Measurements from ENCODE around the gene ZNF687. TPM values are rescaled to one million over a fixed set of nuclear protein-coding genes. Genes with fewer than 3 reads are reported as not detected.
A peak's percentile ranks its signal among the peaks of the same experiment; 100 is the strongest.

Gene ZNF687
- total RNA-seq, 1 donor from 2014 or later: 12.8 TPM

DNA sequence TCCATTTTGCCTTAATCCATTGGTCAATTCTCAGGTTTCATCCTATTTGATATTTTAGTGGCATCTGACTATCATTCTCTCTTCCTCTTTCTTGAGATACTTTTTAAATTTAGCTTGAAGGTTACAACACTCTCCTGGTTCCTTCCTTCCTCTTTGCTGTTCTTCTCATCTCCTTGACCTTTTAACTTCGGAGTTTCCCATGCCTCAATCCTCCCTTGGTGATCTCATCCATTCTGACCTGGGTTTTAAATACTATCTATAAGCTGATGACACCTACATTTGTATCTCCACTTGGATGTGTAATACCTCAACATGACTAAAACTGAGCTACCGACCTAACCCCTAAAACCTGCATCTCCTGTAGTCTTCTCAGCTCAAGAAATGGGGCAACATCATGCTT is 4.8 kb upstream of the ZNF687 start:
- no peak for DNase-seq (ENCODE audit: low spot score)
- intact Hi-C loops (cut with DNase I): no loop called here

DNA sequence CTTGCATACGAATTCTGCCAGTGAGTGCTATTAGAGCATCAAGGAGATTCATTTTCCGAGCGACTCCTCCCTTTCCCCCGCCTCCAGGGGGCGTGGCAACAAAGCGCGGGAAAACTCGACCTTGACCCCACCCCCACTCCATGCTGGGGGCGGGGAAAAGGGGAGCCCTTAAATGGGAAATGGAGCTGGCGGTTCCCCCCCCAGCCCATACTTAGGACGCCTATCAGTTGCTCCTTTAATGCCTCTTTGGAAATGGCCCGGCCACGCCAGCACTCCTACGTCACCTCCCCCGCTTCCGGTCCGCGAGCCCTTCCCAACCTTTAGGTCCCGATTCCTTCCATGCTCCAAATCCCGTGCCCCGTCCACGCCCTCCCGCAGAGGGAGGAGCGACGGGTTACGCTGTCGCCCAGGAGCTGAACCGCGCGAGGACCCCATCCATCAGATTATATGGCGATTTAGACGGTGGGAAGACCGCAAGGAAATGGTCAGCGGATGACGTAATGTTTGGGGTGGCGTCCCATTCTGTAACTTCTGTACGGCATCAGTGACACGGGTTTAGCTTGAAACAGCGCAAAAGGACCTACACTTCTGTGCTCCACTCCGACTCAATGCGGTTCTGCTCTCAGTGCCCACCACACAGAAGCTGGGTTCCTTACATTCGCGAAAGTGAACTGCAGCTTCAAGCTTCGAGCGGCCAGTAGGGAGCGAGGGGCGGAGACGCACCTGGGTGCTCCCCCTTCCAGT is 702 bp upstream of the ZNF687 start:
- peak; percentile 97 for DNase-seq (ENCODE audit: low spot score)
- intact Hi-C loops (cut with DNase I): loop anchor here (1.0 to 2.0 kb wide), 2 partner anchors 46 to 117 kb away; partner anchors contain the start of genes PI4KB and PSMB4

- intact Hi-C loops (cut with DNase I): loop anchor here (2.0 kb wide), 1 partner anchor 28 kb away; the partner anchor contains the start of gene PSMD4
- no peak for DNase-seq (ENCODE audit: low spot score)
Observed at GRCh38 chr1:151282883-151283725, 1.0 kb downstream of the ZNF687 start.

DNA sequence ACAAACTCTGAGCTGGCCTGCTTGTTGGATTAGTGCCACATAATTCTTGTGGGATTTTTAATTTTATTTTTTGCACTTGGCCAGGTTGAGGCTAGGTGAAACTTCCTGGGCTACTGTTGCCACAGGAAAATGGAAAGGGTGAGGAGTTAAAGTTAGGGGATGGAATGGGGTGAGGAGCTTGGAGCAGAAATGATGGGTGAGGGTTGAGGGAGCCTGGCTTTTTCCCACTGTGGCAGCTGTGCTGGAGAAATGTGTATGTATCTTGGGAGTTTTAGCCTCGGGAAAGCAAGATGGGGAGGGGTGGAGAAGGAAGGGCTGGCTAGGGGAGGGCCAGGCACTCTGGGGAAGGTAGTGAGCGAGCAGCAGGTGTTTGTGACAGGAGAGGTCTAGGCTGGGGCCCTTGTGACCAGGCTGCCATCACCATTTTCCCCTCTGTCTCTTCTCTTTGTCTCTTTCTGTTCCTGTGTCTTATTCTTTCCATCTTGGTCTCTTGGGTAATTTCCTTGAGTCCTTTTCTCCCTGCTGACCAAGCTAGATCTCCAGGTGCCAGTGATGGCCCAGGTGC is 2.0 kb downstream of the ZNF687 start:
- intact Hi-C loops (cut with DNase I): no loop called here

GRCh38 chr1:151286619-151287340 is 4.7 kb downstream of the ZNF687 start:
- DNase-seq (ENCODE audit: low spot score): no peak
- intact Hi-C loops (cut with DNase I): no loop called here

More for the DNA sequence above, 2.0 kb downstream of the ZNF687 start:
- no peak for DNase-seq (ENCODE audit: low spot score)

- DNase-seq (ENCODE audit: low spot score): no peak
Observed at GRCh38 chr1:151287341-151287699, 5.2 kb downstream of the ZNF687 start.

DNA sequence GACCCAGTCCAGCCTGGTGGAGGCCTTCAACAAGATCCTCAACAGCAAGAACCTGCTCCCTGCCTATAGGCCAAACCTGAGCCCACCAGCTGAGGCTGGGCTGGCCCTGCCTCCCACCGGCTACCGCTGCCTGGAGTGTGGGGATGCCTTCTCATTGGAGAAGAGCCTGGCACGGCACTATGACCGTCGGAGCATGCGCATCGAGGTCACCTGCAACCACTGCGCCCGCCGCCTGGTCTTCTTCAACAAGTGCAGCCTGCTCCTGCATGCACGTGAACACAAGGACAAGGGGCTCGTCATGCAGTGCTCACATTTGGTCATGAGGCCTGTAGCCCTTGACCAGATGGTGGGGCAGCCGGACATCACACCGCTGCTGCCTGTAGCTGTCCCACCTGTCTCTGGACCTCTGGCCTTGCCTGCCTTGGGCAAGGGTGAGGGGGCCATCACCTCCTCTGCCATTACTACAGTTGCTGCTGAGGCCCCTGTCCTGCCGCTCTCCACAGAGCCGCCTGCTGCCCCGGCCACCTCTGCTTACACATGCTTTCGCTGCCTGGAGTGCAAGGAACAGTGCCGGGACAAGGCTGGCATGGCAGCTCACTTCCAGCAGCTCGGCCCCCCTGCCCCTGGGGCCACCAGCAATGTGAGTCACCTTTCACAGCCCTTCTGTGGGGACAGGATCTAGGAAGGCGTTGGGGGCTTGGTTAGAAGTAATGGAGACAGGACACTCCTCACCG is 5.8 kb downstream of the ZNF687 start:
- no peak for DNase-seq (ENCODE audit: low spot score)
- intact Hi-C loops (cut with DNase I): no loop called here

More at GRCh38 chr1:151287341-151287699, 5.2 kb downstream of the ZNF687 start:
- intact Hi-C loops (cut with DNase I): no loop called here

DNA sequence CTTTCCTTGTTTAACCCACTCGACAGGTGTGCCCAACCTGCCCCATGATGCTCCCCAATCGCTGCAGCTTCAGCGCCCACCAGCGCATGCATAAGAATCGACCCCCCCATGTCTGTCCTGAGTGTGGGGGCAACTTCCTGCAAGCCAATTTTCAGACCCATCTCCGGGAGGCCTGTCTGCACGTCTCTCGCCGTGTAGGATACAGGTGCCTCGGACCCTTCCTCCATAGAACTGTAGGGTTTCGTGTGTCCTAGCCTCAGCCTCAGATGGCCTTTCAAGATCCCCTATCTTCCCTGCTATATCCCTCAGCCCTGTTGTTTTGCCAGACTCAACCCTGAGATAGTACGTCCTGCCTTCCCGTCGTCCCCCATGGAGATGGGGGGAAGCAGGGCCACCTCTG is 6.4 kb downstream of the ZNF687 start:
- intact Hi-C loops (cut with DNase I): no loop called here
- DNase-seq (ENCODE audit: low spot score): no peak

DNA sequence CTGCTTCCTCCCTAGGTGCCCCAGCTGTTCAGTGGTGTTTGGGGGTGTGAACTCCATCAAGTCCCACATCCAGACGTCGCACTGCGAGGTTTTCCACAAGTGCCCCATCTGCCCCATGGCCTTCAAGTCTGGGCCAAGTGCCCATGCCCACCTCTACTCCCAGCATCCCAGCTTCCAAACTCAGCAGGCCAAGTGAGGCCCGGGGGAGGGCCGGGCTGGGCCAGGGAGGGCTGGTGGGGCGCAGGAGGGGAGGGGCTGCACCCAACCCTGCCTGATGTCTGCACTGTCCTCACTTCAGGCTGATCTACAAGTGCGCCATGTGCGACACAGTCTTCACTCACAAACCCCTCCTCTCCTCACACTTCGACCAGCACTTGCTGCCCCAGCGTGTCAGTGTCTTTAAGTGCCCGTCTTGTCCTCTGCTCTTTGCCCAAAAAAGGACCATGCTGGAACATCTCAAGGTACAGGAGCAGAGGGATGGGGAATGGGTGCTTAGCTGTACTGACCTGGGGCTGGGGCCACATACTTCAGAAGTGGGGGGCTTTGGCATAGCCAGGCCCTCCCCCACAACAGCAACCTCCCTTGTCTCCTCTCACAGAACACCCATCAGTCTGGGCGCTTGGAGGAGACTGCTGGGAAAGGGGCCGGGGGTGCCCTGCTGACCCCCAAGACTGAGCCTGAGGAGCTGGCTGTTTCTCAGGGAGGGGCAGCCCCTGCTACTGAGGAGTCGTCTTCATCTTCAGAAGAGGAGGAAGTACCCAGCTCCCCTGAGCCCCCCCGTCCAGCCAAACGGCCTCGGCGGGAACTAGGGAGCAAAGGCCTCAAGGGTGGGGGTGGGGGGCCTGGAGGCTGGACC is 7.2 kb downstream of the ZNF687 start:
- DNase-seq (ENCODE audit: low spot score): no peak
- intact Hi-C loops (cut with DNase I): no loop called here

GRCh38 chr1:151289991-151290708 is 8.1 kb downstream of the ZNF687 start:
- intact Hi-C loops (cut with DNase I): no loop called here

GRCh38 chr1:151290709-151291303 is 8.7 kb downstream of the ZNF687 start:
- intact Hi-C loops (cut with DNase I): no loop called here

More at GRCh38 chr1:151289991-151290708, 8.1 kb downstream of the ZNF687 start:
- no peak for DNase-seq (ENCODE audit: low spot score)

DNA sequence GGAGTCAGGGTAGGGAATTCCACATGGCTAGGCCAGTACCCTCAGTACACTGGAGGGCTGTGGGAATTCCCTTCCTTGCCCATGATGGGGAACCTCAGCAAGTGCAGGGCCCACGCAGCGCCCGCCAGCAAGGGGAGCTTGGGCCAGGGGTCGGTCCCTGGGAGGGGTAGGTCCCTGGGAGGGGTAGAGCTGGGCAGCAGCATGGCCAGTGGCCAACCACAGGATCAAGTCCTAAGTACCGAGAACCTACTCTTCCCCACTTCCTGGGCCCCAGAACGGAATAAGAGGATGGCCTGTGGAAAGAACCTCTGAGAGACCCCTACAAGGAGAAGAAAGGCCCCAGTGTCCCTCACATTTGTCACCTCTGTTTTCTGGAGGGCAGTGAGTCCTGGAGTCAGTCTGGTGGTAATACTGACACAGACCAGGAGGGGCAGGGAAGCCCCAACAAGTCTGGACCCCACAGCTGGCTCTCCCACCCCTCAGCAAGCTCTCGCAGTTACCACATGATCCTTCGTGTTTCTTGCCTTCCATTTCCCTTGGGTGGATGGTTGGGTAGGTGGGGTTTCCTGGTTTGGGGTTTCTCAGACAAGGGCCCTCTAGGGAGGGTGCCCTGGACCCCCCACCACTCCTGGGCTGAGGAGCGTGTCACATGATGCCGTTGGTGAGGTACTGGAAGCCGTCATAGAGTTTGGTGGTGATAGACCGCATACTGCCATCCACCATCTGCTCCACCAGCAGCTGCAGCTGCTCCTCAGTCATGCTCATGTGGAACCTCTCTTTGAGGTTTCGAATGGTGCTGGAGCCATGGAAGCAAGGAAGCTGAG is 10.3 kb downstream of the ZNF687 start:
- intact Hi-C loops (cut with DNase I): no loop called here
- DNase-seq (ENCODE audit: low spot score): no peak

More at GRCh38 chr1:151290709-151291303, 8.7 kb downstream of the ZNF687 start:
- DNase-seq (ENCODE audit: low spot score): no peak

- intact Hi-C loops (cut with DNase I): no loop called here
Observed at GRCh38 chr1:151293093-151293492, 11.0 kb downstream of the ZNF687 start.

GRCh38 chr1:151294742-151295462 is 12.8 kb downstream of the ZNF687 start:
- no peak for DNase-seq (ENCODE audit: low spot score)
- intact Hi-C loops (cut with DNase I): no loop called here

More at GRCh38 chr1:151293093-151293492, 11.0 kb downstream of the ZNF687 start:
- no peak for DNase-seq (ENCODE audit: low spot score)

GRCh38 chr1:151309811-151310323 is 27.8 kb downstream of the ZNF687 start:
- intact Hi-C loops (cut with DNase I): loop anchor here (2.0 kb wide), 1 partner anchor 17 kb away; the partner anchor contains the start of gene PI4KB
- no peak for DNase-seq (ENCODE audit: low spot score)

All from cardiac septum (tissue), 1 donor.